GM18870 (cell line): Measurements from ENCODE around the gene DNAJC16.
"Not testable (repeated sequence)": the region's sequence is repeated elsewhere in the genome, so short reads cannot be mapped to it uniquely, and the experiment has no call there.

Experiments used
- ATAC-seq: cut with Tn5 transposase; IDR thresholded peaks from one replicate; pipeline ENCODE4 v1.9.1; 2021; ENCODE audit warnings: moderate library complexity; ENCODE audit not compliant: unreplicated experiment

DNAJC16 gene

GRCh38 chr1:15526490-15527339 is at the start of gene DNAJC16:
TSS of gene DNAJC16 (plus strand) at chr1:15526848. CDS start at chr1:15529106, 2,258 bp downstream.
- peak; percentile 79 for ATAC-seq

GRCh38 chr1:15476927-15477326 is 49.7 kb upstream of the DNAJC16 start:
- ATAC-seq = no peak

- ATAC-seq = no peak
Observed at GRCh38 chr1:15477646-15478212, 48.9 kb upstream of the DNAJC16 start.

- ATAC-seq = no peak
Observed at GRCh38 chr1:15479654-15480347, 46.8 kb upstream of the DNAJC16 start.

- not testable (repeated sequence) for ATAC-seq
Observed at GRCh38 chr1:15482455-15482854, 44.2 kb upstream of the DNAJC16 start.

- not testable (repeated sequence) for ATAC-seq
Observed at GRCh38 chr1:15482983-15483543, 43.6 kb upstream of the DNAJC16 start.

- ATAC-seq = no peak
Observed at GRCh38 chr1:15483971-15484370, 42.7 kb upstream of the DNAJC16 start.

GRCh38 chr1:15484443-15484842 is 42.2 kb upstream of the DNAJC16 start:
- not testable (repeated sequence) for ATAC-seq

- no peak for ATAC-seq
Observed at GRCh38 chr1:15485636-15486035, 41.0 kb upstream of the DNAJC16 start.

GRCh38 chr1:15486844-15487610 is 39.6 kb upstream of the DNAJC16 start:
- ATAC-seq = not testable (repeated sequence)

GRCh38 chr1:15488371-15488770 is 38.3 kb upstream of the DNAJC16 start:
- no peak for ATAC-seq

- no peak for ATAC-seq
Observed at GRCh38 chr1:15489052-15489736, 37.5 kb upstream of the DNAJC16 start.

- not testable (repeated sequence) for ATAC-seq
Observed at GRCh38 chr1:15491010-15491409, 35.6 kb upstream of the DNAJC16 start.

GRCh38 chr1:15492596-15492995 is 34.1 kb upstream of the DNAJC16 start:
- no peak for ATAC-seq

- no peak for ATAC-seq
Observed at GRCh38 chr1:15493869-15494390, 32.7 kb upstream of the DNAJC16 start.

GRCh38 chr1:15500184-15501178 is 26.2 kb upstream of the DNAJC16 start:
- no peak for ATAC-seq

GRCh38 chr1:15501208-15502032 is 25.2 kb upstream of the DNAJC16 start:
- no peak for ATAC-seq

- ATAC-seq = no peak
Observed at GRCh38 chr1:15504436-15504835, 22.2 kb upstream of the DNAJC16 start.
